A549 (cell line): ENCODE data around the gene EZH1.

Experiments
- CBX8 ChIP-seq: fragments of 200-600 bp; sonication (generic); IDR thresholded peaks from 2 replicates; pipeline ENCODE4 v1.6.1; 2016
- CEBPB ChIP-seq, 2 experiments: fragments of >200 bp in 1 of 2; sonication (Bioruptor Twin) in 1 of 2; formaldehyde crosslinking in 1 of 2; IDR thresholded peaks; 2 replicates each; pipeline ENCODE4 v1.6.1; 2012 to 2016
- EP300 ChIP-seq, 2 experiments: fragments of >200 bp; sonication (Bioruptor Twin); formaldehyde crosslinking; IDR thresholded peaks; 2 replicates in 1 of 2; 3 replicates in 1 of 2; pipeline ENCODE4 v1.6.1; 2016 to 2017
- ESRRA ChIP-seq: fragments of 150-350 bp; IDR thresholded peaks from 2 replicates; pipeline ENCODE4 v1.6.1; 2014; ENCODE audit warnings: mild to moderate bottlenecking, low read length, borderline replicate concordance
- HDAC2 ChIP-seq: fragments of 200-600 bp; sonication (generic); IDR thresholded peaks from 2 replicates; pipeline ENCODE4 v1.6.1; 2016
- MAFK ChIP-seq: fragments of 450-650 bp; IDR thresholded peaks from 2 replicates; pipeline ENCODE4 v1.6.1; 2014; ENCODE audit not compliant: partially characterized antibody
- MYC ChIP-seq: IDR thresholded peaks from 2 replicates; pipeline ENCODE4 v1.6.1; 2012; ENCODE audit warnings: mild to moderate bottlenecking, inconsistent platforms, low read length, improper control_type of control experiment, borderline replicate concordance
- POLR2A ChIP-seq: IDR thresholded peaks from 2 replicates; pipeline ENCODE4 v1.6.1; 2012; ENCODE audit warnings: mild to moderate bottlenecking, low read length
- RNF2 ChIP-seq: fragments of 200-600 bp; sonication (generic); IDR thresholded peaks from 2 replicates; pipeline ENCODE4 v1.6.1; 2016; ENCODE audit warnings: low read depth, mild to moderate bottlenecking, antibody characterized with exemption, moderate library complexity, borderline replicate concordance
- SREBF2 ChIP-seq: fragments of 450-650 bp; IDR thresholded peaks from 2 replicates; pipeline ENCODE4 v1.6.1; 2014; ENCODE audit warnings: mild to moderate bottlenecking, moderate library complexity
- TF ChIP-seq, protein P1 (sequence below): fragments of >200 bp; sonication (Bioruptor Twin); formaldehyde crosslinking; IDR thresholded peaks from 3 replicates; pipeline ENCODE4 v1.5.1; 2016
- TF ChIP-seq, protein P2 (sequence below): IDR thresholded peaks from 2 replicates; pipeline ENCODE4 v1.6.1; 2012
- TF ChIP-seq, protein P3 (sequence below): fragments of 250-450 bp; sonication (Bioruptor Pico); IDR thresholded peaks from 2 replicates; pipeline ENCODE4 v1.5.0; 2021; ENCODE audit warnings: mild to moderate bottlenecking, moderate library complexity, borderline replicate concordance
- TF ChIP-seq, protein P4 (sequence below): fragments of 150-350 bp; IDR thresholded peaks from 2 replicates; pipeline ENCODE4 v1.6.1; 2014; ENCODE audit warnings: low read depth, mild to moderate bottlenecking, low read length

DNA sequence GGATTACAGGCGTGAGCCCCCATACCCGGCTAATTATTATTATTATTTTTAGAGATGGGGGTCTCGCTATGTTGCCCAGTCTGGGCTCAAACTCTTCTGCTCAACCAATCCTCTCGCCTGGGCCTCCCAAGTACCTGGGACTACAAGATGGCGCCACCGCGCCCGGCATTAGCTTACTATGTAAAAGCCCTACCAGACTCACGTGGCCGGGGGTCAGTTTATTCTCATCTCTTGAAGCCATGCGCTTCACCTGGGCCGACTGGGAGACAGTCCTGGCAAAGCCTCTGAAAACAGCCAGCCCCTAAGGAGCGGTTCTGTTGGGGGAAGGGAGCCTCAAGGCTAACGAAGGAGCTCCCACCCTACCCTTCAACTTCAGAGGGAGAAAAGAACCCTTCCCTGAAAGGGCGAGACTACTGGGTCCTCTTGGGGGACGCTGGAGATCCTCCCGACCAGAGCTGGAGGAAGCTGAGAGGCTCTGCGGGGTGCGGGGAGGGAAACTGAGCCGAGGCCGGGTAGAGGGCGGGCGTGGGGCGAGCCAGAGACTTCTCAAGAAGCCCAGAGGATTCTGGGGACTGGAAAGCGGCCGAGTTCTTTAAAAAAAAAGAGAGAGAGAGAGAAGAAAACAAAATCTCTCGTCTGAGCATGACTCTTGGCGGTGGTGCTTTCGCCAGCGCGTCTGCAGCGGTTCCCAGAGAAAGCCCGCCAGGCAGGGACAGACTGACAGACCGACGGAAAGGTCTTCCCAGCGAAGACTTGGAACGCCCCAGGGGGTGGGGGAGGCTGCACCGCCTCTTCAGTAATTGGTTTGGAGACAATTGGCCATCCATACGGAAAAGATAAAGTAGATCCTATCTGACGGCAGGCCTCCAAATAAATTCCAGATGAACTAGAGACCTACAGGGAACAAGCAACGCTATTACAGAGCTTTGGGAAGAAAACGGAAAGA is 91.4 kb downstream of the EZH1 start:
- TF ChIP-seq, protein P1, sequence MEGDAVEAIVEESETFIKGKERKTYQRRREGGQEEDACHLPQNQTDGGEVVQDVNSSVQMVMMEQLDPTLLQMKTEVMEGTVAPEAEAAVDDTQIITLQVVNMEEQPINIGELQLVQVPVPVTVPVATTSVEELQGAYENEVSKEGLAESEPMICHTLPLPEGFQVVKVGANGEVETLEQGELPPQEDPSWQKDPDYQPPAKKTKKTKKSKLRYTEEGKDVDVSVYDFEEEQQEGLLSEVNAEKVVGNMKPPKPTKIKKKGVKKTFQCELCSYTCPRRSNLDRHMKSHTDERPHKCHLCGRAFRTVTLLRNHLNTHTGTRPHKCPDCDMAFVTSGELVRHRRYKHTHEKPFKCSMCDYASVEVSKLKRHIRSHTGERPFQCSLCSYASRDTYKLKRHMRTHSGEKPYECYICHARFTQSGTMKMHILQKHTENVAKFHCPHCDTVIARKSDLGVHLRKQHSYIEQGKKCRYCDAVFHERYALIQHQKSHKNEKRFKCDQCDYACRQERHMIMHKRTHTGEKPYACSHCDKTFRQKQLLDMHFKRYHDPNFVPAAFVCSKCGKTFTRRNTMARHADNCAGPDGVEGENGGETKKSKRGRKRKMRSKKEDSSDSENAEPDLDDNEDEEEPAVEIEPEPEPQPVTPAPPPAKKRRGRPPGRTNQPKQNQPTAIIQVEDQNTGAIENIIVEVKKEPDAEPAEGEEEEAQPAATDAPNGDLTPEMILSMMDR, result no peak
- no peak for TF ChIP-seq ESRRA
- TF ChIP-seq POLR2A, result no peak
- TF ChIP-seq CEBPB (IDR thresholded peaks at IDR 0.05), result no peak
- TF ChIP-seq HDAC2, result no peak
- no peak for TF ChIP-seq CBX8
- no peak for TF ChIP-seq MAFK
- no peak for TF ChIP-seq RNF2
- TF ChIP-seq, protein P2, sequence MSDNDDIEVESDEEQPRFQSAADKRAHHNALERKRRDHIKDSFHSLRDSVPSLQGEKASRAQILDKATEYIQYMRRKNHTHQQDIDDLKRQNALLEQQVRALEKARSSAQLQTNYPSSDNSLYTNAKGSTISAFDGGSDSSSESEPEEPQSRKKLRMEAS, result no peak
- TF ChIP-seq, protein P3, sequence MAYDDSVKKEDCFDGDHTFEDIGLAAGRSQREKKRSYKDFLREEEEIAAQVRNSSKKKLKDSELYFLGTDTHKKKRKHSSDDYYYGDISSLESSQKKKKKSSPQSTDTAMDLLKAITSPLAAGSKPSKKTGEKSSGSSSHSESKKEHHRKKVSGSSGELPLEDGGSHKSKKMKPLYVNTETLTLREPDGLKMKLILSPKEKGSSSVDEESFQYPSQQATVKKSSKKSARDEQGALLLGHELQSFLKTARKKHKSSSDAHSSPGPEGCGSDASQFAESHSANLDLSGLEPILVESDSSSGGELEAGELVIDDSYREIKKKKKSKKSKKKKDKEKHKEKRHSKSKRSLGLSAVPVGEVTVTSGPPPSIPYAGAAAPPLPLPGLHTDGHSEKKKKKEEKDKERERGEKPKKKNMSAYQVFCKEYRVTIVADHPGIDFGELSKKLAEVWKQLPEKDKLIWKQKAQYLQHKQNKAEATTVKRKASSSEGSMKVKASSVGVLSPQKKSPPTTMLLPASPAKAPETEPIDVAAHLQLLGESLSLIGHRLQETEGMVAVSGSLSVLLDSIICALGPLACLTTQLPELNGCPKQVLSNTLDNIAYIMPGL (CRISPR knock-in tag), result no peak
- TF ChIP-seq, protein P4, sequence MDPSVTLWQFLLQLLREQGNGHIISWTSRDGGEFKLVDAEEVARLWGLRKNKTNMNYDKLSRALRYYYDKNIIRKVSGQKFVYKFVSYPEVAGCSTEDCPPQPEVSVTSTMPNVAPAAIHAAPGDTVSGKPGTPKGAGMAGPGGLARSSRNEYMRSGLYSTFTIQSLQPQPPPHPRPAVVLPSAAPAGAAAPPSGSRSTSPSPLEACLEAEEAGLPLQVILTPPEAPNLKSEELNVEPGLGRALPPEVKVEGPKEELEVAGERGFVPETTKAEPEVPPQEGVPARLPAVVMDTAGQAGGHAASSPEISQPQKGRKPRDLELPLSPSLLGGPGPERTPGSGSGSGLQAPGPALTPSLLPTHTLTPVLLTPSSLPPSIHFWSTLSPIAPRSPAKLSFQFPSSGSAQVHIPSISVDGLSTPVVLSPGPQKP, result no peak
- TF ChIP-seq MYC, result no peak
- TF ChIP-seq SREBF2, result no peak
- no peak for TF ChIP-seq EP300 (IDR thresholded peaks at IDR 0.05)
